ENCODE data around the gene EEFSEC.
A peak's percentile ranks its signal among the peaks of the same experiment; 100 is the strongest.

The EEFSEC gene

DNA sequence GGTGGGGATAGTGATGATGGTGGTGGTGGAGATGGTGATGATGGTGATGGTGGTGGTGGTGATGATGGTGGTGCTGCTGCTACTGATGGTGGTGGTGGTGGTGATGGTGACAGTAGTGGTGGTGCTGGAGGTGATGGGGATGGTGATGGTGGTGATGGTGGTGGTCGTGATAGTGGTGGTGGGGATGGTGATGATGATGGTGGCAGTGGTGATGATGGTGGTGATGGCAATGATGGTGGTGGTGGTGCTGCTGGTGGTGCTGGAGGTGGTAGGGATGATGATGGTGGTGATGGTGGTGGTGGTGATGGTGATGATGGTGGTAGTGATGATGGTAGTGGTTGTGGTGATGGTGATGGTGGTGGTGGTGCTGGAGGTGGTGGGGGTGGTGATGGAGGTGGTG is 292.1 kb downstream of the EEFSEC start:
- no peak for DNase-seq (ENCODE audit: low read depth in 3 of 3)

DNA sequence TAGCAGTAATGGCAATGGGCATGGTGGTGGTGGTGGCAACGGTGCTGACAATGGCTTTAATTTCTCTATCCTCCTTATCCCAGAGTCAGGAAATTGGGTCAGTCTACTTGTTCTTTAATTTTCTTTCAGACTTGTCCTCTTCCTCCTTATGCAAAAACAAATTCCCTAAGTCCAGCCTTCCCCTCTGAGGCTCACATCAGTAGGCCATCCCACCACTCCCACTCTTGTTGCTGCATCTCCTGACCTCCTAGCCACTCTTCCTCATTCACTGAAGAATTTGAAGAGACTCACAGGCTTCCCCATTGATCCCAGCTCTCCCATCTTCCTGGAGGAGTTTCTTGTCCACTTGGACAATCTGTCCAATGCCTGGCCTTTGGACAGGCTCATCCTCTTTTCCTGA is 293.5 kb downstream of the EEFSEC start:
- DNase-seq (ENCODE audit: low read depth in 3 of 3), result no peak

DNA sequence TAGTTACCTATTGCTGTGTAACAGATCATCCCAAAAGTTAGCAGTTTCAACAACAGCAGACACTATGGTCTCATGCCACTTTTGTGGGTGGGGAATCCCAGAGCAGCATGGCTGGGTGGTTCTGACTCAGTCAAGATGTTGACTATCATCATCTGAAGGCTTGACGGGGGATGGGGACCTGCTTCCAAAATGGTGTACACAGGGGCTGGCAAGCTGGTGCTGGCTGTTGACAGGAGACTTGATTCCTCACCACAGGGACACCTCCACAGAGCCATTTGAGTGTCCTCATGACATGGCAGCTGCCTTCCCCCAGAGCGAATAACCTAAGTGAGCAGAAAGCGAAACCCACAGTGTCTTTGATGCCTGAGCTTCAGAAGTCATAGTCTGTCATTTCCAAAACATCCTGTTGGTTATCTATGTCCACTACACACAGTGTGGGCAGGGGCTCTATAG is 294.3 kb downstream of the EEFSEC start:
- peak; percentile 53 to 77 (median 74) for DNase-seq (ENCODE audit: low read depth in 3 of 3)

DNA sequence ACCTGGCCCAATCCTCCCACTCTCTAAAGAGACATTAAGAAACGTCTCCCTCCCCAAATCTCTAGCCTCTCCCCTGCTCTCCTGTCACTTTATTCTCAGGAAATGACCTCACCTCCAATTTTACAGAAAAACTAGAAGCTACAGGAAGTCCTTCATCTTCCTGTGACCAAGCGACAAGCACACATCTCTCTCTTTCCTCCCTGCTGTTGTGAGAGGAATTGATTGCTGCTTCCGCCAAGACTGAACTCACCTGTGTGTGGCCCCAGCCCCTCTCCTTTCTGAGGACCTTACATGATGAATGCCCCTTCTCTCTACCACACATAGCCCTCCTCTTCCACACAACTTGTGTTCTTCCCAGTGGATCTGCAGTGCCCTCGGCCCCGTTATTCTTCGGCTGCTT is 295.2 kb downstream of the EEFSEC start:
- no peak for DNase-seq (ENCODE audit: low read depth in 3 of 3)

DNA sequence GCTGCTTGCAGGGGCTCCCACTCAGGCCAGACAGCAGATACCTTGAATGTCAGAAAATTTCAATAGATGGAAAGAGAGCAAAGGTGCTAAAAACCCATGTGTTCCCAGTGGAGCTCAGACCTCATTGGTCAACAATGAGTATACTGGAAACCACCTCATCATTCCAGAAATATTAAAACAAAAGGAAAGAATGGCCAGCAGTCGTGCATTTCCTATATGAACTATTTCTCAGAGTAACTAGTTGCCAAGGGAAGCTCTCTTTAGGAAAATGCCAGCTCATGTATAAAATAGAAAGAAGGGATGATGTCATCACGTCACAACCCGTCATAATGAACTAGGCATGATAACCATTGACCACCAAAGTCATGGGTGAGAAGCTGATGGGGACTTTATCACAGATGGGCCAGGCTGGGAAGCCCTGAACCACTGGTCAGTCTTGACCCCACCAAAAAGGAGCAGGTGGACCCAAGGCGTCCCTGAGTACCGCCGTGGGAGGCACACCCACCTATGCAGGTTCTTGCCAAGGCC is 295.9 kb downstream of the EEFSEC start:
- no peak for DNase-seq (ENCODE audit: low read depth in 3 of 3)

DNA sequence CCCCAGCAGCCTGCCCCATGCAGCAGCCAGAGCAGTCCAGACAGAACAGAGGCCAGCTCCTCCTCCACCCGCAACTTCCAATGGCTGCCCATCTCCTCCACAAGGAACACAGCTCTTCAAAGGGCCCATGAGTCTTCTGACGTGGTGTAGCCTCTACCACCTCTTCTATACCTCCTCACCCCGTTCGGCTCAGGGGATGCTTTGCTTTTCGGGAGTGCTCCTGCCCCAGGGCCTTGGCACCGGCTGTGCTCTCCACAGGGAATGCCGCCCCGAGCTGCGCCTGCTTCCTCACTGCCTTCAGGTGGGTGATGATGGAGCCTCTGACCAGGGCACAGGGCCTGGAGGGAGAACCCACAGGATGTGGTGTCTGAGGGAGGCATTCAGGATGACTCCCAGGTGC is 298.8 kb downstream of the EEFSEC start:
- no peak for DNase-seq (ENCODE audit: low read depth in 3 of 3)

DNA sequence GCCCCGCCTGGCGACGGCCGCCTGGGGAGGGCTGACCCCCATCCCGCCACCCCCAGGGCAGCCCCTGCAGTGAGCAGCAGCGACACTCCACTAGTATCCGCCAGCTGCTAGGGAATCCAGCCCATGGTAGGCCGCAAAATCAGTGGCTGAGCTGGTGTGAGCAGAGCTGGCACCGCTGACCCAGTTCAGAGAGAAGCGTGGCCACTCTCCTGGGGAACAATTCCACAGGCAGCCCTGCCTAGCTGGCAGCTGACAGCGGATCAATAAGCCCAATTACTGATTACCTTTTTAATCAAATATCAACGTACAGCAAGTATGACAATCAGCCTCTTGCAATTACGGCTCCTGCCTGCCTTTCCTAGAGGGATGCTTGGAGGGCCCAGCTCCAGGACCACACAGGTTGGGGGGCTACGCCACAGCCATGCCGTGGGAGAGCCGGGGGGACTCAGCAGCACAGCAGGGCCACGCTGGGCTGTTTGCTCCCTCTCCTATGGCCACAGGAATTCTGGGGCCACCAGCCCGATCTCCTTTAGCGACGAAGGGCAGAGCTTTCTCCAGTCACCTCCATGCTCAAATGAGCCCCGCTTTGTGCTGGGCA is 299.5 kb downstream of the EEFSEC start:
- no peak for DNase-seq (ENCODE audit: low read depth in 3 of 3)

DNA sequence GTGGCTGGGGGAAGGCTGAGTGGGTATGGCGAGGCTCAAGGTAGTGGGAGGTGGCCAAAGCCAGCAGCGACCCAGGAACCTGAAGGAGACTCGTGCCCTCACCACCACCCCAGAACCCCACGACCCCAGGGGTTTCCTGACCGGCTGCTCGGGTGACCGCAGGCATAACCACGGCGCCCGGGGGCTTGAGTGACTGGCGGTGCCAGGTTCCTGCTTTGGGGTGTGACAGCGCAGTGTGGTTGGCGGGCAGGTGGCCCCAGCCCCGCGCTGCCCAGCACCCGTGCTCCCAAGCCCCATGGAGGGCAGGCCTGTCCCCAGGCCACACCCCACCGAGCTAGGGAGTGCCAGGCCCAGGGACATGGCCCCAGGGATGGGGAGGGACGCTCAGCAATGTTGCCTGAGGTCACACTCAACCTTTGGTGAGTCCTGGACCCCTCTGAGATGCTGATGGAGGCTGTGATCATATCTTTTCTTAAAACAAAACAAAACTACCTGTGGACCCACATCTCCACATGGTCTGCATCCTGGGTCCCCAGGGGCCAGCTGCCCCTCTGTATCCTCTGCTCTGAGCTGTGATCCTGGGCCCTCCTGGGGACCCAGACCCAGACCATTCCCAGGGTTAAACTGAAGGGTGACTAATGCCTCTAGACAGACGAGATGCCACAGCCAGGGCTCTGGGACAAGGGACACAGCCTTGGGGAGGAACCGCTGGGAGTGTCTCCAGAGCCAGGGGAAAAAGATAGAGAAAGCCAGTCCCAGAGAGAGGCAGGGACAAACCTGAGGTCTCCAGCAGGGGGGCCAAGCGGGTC is 300.4 kb downstream of the EEFSEC start:
- DNase-seq (ENCODE audit: low read depth in 3 of 3), result no peak

DNA sequence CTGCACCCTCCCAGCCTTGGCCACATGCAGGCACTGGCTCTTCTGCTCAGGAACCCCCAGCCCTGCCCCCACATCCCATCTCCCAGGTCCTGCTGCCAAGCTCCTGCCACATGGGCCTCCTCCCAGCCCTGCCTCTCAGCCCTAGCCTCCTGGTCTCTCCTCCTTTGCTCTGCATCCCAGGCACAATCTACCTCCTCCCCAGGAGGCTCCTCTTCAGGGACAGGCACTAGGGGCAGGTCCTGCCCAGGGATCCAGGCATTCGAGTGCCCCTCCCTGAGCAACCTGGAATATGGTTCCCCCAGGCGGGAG is 301.0 kb downstream of the EEFSEC start:
- DNase-seq (ENCODE audit: low read depth in 3 of 3), result no peak

DNA sequence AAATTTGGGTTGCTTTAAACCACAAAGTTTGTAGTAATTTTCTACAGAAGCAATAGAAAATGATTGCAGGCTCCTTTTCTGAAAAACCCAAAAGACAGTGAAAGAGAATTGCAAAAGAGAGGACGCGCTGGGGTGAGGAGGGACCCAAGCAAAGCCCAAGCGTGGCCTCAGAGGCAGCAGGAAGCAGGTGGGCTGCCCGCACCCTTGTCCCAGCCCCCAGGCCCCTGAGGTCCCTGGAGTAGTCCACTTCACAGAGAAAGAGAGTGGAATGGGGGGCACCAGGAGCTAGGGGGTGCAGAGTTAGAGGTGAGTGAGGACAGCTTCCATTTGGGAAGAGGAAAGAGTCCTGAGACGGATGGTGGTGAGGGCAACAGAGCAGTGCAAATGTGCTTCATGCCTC is 301.8 kb downstream of the EEFSEC start:
- DNase-seq (ENCODE audit: low read depth in 3 of 3), result no peak

DNA sequence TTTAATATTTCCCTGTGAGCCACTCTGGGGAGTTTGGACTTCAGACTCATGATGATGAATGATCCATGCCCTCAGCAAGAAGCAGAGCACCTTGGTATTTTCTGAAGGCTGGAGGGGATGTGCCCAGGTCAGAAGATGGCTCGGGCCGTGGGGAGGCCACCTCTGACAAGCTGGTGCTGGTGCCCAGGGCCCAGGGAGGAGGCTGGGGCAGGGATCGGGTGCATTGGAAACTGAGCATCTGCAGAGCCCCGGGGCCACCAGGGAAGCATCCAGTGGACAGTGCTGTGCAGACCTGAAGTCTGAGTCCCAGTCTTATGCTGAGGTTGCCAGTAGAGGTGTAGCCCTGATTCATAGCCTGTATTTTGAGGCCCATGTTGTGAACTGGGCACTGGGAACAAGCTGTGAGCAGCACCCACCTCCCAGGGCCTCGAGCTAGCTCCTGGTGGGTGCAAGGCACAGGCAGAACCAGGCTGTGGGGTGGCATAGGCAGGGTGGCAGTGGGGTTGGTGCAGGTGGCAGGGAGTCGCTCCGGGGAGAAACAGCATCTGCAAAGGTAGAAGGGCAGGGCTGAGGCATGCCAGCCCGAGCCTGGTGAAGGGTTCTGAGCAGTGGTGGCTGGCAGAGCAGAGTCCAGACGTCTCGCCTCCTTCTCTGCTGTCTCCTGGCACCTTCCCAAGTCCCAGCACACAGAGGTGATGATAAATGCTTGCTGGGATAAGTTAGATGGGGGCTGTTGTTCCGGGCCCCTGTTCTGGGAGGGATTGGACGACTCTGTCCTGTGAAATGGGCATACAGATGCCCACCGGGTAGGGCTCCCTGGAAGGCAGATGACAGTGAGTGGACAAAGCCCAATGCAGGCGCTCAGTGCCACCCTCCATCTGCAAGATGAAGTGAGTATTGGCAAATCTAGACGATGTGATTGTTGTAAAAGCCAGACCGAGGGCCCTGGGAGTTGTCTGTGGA is 302.8 kb downstream of the EEFSEC start:
- DNase-seq (ENCODE audit: low read depth in 3 of 3), result no peak

DNA sequence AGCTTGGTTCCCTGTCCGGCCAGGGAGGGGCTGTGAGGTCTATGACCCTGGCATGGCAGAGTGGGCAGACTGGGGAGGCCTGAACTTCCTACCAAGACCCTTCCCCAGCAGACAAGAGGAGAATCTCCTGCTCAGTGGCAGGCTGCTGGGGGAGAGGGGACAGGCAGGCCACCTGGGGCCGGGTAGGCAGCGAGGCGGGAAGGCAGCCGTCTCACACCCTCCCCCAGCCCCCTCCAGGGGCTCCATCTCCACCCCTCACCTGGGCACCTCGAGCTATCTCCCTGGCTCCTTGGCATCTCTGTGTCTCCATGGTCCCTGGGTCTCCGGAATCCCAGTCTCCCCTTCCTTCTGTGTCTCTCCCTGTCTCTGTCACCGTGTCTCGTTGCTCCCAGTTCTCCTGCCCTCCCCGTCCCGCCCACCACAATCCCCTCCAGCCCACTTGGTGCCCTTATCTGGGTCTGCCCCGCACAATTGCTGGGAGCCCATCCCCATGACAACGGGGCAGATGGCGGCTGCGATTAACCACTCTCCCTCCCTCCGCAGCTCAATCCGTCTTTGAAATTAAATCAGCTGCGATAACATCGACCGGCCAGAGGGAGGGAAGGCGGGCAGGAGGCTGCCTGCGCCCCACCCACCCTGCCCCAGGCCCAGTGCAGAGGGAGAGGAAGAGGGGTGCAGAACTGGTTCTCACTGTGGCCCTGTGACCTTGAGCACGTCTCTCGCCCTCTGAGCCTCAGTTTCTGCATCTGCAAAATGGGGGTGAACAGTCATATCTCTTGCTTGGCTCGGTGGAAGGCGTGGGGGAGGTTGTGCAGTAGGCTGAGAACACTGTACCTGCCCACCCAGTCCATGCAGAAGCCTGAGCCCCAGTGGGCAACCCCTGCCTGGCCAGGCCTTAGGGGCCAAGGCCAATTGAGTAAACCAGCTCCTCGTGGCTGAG is 303.8 kb downstream of the EEFSEC start:
- DNase-seq (ENCODE audit: low read depth in 3 of 3), result no peak

DNA sequence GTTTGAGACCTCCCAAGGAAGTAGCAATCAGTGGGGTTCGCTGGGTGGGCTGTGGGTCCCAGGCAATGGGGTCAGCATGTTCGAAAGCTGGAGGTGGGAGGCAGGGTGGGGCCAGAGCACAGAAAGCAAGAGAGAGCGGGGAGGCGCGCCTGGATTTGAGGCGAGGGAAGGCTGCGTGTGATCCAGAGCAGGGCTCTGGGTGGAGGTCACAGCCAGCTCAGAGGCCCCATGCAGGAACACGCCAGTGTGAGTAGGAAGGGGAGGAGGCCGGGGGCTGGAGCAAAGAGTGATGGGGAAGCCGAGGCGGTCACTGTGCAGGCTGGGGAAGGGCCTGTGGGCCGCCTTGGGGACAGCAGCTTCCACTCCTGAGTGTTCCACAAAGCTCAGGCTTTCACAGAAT is 304.7 kb downstream of the EEFSEC start:
- no peak for DNase-seq (ENCODE audit: low read depth in 3 of 3)

All from stimulated activated CD4-positive, alpha-beta T cell treated with anti-CD3 and anti-CD28 coated beads, TNF-alpha, amount 100 ng/mL, for 48 hours (primary cell).